GM03348 (cell line): Measurements from ENCODE around the gene XPC.
"Not testable (repeated sequence)": the region's sequence is repeated elsewhere in the genome, so short reads cannot be mapped to it uniquely, and the experiment has no call there.

Experiments
- DNase-seq: peaks from one replicate; pipeline ENCODE4 v3.0.0; 2012; ENCODE audit warnings: low spot score

XPC gene

GRCh38 chr3:14178247-14179113 lies at the start of gene XPC, which contains the start of gene LSM3:
Gene XPC (minus strand): TSS chr3:14178601. CDS start chr3:14178568, 33 bp downstream.
Gene LSM3 (plus strand): TSS chr3:14178817. CDS start chr3:14178861, 44 bp downstream.
- DNase-seq = peak; percentile 96

GRCh38 chr3:14227856-14228255 lies 49.5 kb upstream of the XPC start:
- DNase-seq = no peak

- not testable (repeated sequence) for DNase-seq
Measured at GRCh38 chr3:14226351-14226750, 48.0 kb upstream of the XPC start.

- no peak for DNase-seq
Measured at GRCh38 chr3:14225421-14225820, 47.0 kb upstream of the XPC start.

- DNase-seq = no peak
Measured at GRCh38 chr3:14224895-14225294, 46.5 kb upstream of the XPC start.

- no peak for DNase-seq
Measured at GRCh38 chr3:14223595-14223994, 45.2 kb upstream of the XPC start.

GRCh38 chr3:14222900-14223594 lies 44.6 kb upstream of the XPC start:
- DNase-seq = no peak

- peak; percentile 20 for DNase-seq
Measured at GRCh38 chr3:14222457-14222856, 44.1 kb upstream of the XPC start.

GRCh38 chr3:14221902-14222301 lies 43.5 kb upstream of the XPC start:
- DNase-seq = no peak

GRCh38 chr3:14220933-14221332 lies 42.5 kb upstream of the XPC start:
- no peak for DNase-seq

- DNase-seq = no peak
Measured at GRCh38 chr3:14218355-14218754, 40.0 kb upstream of the XPC start.

GRCh38 chr3:14216257-14217048 lies 38.1 kb upstream of the XPC start:
- DNase-seq = no peak

- DNase-seq = no peak
Measured at GRCh38 chr3:14214764-14215163, 36.4 kb upstream of the XPC start.

- DNase-seq = no peak
Measured at GRCh38 chr3:14213066-14213774, 34.8 kb upstream of the XPC start.

- DNase-seq = no peak
Measured at GRCh38 chr3:14212032-14212431, 33.6 kb upstream of the XPC start.

GRCh38 chr3:14211621-14212020 lies 33.2 kb upstream of the XPC start:
- DNase-seq = no peak

- peak; percentile 76 for DNase-seq
Measured at GRCh38 chr3:14210843-14211594, 32.6 kb upstream of the XPC start.

GRCh38 chr3:14210290-14210688 lies 31.9 kb upstream of the XPC start:
- no peak for DNase-seq

- DNase-seq = no peak
Measured at GRCh38 chr3:14209581-14210289, 31.3 kb upstream of the XPC start.

- DNase-seq = no peak
Measured at GRCh38 chr3:14208977-14209394, 30.6 kb upstream of the XPC start.
